Muscle of leg (tissue), 11 donors: ENCODE results near the gene RIPK1. TPM values are rescaled to one million over a fixed set of nuclear protein-coding genes. Genes with fewer than 3 reads are reported as not detected.
"Not testable (repeated sequence)": the region's sequence is repeated elsewhere in the genome, so short reads cannot be mapped to it uniquely, and the experiment has no call there.

Source experiments
- DNase-seq: peaks from one replicate; pipeline ENCODE4 v3.0.0; 2013
- H3K27ac ChIP-seq: one replicate; pipeline ENCODE4 v1.5.1; 2013; ENCODE audit warnings: mild to moderate bottlenecking, low read length, control low read depth
- H3K27me3 ChIP-seq: one replicate; pipeline ENCODE4 v1.6.1; 2013; ENCODE audit warnings: low read length; ENCODE audit not compliant: control insufficient read depth, insufficient read depth
- H3K36me3 ChIP-seq: one replicate; pipeline ENCODE4 v1.6.1; 2013; ENCODE audit warnings: low read length; ENCODE audit not compliant: control insufficient read depth, insufficient read depth
- H3K4me1 ChIP-seq: one replicate; pipeline ENCODE4 v1.6.1; 2013; ENCODE audit warnings: low read length; ENCODE audit not compliant: control insufficient read depth, insufficient read depth
- H3K4me3 ChIP-seq: one replicate; pipeline ENCODE4 v1.5.1; 2013; ENCODE audit warnings: low read length, control low read depth
- H3K9me3 ChIP-seq: replicated peaks from 2 replicates; pipeline ENCODE4 v1.6.1; 2013; ENCODE audit warnings: low read depth, low read length; ENCODE audit not compliant: control insufficient read depth
- WGBS: methylation state at CpG from one replicate; pipeline ENCODE4 v1.1.5; 2013; ENCODE audit warnings: missing lambda C conversion rate; ENCODE audit not compliant: insufficient coverage; 5-methylcytosine and 5-hydroxymethylcytosine counted together
- polyA plus RNA-seq, 8 donors: library from polyadenylated mRNA; unstranded; fragments of 120-200 nt; gene quantifications; one replicate each; pipeline versions ENCODE4 v1.2.1 to v1.2.3, GENCODE V29; 2013; ENCODE audit warnings: inconsistent platforms in 1 of 8, low replicate concordance in 1 of 8; ENCODE audit not compliant: insufficient read length in 8 of 8, insufficient read depth in 1 of 8
- total RNA-seq: library from RNA; stranded (reverse); fragments of 120-200 nt; gene quantifications from one replicate; pipeline ENCODE4 v1.2.4, GENCODE V29; 2013

Gene RIPK1
- total and polyA plus RNA-seq, 9 donors = 10.8 to 16.9 (median 13.2) TPM

DNA sequence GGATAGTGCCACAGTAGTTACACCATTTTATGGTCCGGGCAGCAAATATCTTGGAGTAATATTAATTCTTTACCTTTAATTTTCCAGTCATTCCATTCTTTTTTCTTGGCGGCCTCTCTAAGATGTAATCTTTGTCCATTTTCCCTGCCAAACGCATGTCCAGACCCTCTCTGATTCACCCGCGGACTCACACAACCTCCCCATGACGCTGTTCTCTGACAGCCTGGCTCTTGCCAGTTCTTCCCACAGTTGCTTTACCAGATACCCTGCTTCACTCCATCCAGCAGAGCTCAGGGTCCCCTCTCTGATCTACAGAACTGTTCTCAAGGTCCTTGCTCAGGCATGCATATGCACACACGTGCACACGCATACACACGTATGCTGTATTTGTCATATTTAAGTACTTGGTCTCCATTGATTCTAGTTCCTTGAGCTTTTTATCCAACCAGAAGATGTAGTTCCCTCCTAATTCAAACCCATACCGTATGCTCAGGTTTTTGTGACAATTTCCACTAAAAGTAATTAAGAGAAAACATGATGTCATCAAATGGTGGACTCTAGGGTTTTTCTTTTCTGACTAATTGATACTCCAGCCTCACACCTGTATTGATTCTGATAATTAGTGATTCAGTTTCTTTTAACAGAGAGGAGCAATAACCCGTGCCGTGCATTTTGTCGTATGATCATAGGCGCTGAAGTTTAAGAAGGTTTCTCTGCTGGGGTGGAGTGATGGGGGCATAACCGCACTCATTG is 60.2 kb downstream of the RIPK1 start:
- no peaks in the 10 kb centered on the region for H3K4me1 ChIP-seq
- H3K27me3 ChIP-seq = no peaks in the 10 kb centered on the region
- H3K4me3 ChIP-seq = no peak overlapping the region
- WGBS = 69% methylated on average over 5 of the region's 15 CpGs
- H3K27ac ChIP-seq = no peak overlapping the region
- H3K36me3 ChIP-seq = peaks cover 52% of the 10 kb centered on the region
- peak; percentile 76 for DNase-seq
- H3K9me3 ChIP-seq = no peaks in the 10 kb centered on the region

DNA sequence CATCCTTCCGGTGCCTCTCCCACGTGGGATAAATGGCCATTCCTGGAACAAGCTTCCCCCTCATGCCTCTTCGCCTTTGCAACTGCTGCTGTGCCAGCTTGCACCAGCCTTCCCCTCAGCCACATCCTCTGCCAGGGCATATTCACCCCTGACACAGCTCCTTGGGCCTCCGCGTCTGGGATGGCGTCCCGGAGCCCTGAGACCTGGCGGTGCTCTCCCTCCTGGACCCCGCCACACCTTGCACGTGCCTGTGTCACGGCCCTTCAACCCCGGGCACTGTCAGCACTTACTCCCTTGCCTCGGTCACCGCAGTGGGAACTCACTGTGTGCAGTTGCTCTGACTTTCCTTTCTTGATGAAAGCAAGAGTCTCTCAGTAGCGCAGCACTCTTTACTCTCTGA is 63.4 kb downstream of the RIPK1 start:
- H3K9me3 ChIP-seq = no peaks in the 10 kb centered on the region
- peaks cover 65% of the 10 kb centered on the region for H3K36me3 ChIP-seq
- no peak for DNase-seq
- H3K27me3 ChIP-seq = no peaks in the 10 kb centered on the region
- H3K4me3 ChIP-seq = no peak overlapping the region
- no peak overlapping the region for H3K27ac ChIP-seq
- WGBS = 94% methylated on average over 15 of the region's 15 CpGs
- H3K4me1 ChIP-seq = no peaks in the 10 kb centered on the region

DNA sequence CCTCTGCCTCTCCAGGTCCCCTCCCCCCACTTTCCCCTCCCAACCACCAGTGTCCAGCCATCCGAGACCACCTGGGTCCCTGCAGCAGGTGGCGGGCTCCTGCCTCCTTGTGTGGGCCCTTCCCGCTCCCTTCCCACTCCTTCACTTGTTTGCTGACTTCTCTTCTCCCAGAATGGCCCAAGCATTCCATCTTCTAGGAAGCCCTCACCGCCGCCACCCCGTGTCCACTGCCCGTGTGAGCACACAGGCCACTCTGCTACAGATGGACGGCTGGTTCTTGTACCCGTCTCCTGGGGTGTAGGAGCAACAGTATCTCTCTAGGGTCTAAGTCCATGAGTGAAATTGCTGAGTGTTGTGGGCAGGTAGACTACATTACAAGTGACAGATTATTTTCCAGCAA is 65.2 kb downstream of the RIPK1 start:
- Histone ChIP-seq H3K4me3 (no peak overlapping the region), H3K36me3 (peaks cover 77% of the 10 kb centered on the region), H3K27ac (no peak overlapping the region), H3K9me3 (no peaks in the 10 kb centered on the region), H3K27me3 (no peaks in the 10 kb centered on the region), H3K4me1 (no peaks in the 10 kb centered on the region)
- no peak for DNase-seq
- 87% methylated on average over 8 of the region's 9 CpGs for WGBS

DNA sequence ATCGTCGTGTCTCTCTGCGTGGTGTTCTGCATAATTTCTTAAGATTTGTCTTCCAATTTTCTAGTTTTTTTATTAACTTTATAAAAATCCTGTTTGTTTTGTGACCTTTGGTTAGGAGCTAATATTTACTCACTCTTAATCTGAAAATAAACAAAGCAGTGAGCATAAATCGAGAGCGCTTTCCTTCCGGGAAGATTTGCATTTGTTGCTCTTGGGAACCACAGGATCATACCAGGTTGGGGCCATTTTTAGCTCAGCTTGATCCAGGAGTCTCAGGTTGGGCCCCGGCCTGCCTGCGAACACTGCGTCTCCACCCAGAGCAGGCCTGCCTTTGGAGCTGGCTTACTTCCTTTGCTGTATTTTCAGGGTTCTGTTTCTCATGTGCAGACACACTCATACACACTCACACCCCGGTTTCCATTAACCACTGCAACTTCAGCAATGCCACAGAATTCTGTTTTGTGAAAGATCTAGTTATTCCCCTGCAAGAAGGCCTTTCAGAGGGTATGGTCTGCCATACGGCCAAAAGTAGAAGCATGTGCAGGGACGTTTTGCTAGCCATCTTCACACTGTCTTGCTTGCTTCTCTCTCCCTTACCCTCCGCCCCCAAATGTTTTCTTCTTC is 67.5 kb downstream of the RIPK1 start:
- Histone ChIP-seq H3K27ac (no peak overlapping the region), H3K4me3 (no peak overlapping the region), H3K4me1 (peaks cover 11% of the 10 kb centered on the region), H3K9me3 (no peaks in the 10 kb centered on the region), H3K36me3 (peaks cover 75% of the 10 kb centered on the region), H3K27me3 (no peaks in the 10 kb centered on the region)
- no peak for DNase-seq
- WGBS = 92% methylated on average over 10 of the region's 13 CpGs

DNA sequence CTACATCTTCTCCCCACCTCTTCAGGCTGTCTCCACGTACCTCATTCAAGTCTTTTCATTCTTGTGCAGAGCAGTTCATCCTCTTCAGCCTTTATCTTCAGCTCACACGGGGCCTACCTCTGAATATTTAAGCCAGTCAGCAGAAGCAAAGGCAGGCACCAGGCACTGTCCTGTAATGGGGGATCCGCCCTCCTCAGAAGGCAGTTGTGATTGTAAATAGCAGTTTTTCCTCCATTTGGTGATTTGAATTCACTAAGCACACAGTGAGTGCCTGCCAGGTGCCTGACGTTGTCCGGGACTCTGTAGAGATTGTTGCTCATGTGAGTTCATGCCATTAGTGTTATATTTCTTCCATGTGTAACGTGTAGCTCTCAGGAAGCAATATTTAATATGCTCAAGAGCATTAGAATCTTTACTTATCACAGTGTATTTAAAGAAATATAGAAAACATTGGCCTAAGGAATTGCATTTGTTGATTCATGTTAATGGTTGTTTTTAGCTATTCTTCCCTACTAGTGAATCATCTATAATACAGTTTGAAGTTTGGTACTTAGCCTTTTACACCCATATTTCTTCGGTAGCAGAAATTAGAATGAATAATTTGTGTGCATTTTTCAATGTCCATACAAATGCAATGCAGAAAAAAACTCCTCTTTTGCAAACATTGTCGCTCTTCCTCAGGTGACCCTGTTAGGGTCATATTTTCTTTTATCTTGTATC is 68.2 kb downstream of the RIPK1 start:
- peaks cover 74% of the 10 kb centered on the region for H3K36me3 ChIP-seq
- H3K4me1 ChIP-seq = peaks cover 11% of the 10 kb centered on the region
- no peak for DNase-seq
- H3K27ac ChIP-seq = no peak overlapping the region
- H3K27me3 ChIP-seq = no peaks in the 10 kb centered on the region
- H3K4me3 ChIP-seq = no peak overlapping the region
- H3K9me3 ChIP-seq = no peaks in the 10 kb centered on the region
- 71% methylated on average over 1 of the region's 8 CpGs for WGBS

DNA sequence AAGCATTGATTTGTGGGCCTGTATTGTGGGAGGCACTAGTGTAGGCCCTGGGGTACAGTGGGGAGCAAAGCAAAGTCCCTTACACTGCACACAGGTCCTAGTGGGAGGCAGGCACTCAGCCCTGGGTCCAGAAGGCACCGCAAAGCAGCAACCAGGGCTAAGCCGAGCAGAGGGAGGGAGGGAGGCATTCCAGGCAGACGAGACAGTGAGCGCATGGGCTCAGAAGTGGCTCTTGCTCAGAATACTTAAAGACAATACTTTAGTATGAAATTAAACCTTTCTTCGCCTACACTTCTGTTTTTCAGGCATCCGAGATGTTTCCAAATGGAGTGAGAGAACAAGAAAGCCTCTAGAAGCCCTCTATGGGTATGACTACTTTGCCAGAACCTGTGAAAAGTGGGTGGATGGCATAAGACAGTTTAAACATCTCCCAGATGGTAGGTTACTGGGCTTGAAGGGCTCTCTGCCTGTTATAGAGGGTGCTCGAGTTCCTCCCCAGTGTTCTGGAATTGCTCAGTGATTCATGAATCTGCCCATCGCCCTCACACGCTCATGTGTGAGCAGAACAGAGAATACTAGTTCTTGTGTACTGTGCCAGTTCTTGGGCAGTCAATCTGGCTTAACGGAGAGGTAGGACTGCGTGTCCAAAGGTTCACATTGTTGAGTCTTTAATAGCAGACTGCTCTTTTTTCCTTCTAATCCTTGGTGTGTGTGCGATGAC is 68.9 kb downstream of the RIPK1 start:
- Histone ChIP-seq H3K4me1 (peaks cover 11% of the 10 kb centered on the region), H3K9me3 (no peaks in the 10 kb centered on the region), H3K36me3 (peaks cover 69% of the 10 kb centered on the region), H3K27ac (no peak overlapping the region), H3K4me3 (no peak overlapping the region), H3K27me3 (no peaks in the 10 kb centered on the region)
- 84% methylated on average over 4 of the region's 12 CpGs for whole genome bisulfite sequencing
- no peak for DNase-seq

DNA sequence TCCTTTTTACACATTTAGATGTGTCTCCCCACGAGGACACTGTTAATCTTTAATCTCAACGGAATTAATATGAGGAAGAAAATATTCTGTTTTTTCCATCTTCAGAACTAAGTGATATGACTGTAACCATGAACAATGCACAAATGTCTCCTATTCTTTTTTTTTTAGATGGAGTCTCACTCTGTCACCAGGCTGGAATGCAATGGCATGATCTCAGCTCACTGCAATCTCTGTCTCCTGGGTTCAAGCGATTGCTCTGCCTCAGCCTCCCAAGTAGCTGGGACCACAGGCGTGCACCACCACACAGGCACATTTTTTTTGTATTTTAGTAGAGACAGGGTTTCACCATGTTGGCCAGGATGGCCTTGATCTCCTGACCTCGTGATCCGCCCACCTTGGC is 69.6 kb downstream of the RIPK1 start:
- H3K9me3 ChIP-seq, DNase-seq, H3K4me3 ChIP-seq, H3K27me3 ChIP-seq, H3K27ac ChIP-seq: not testable (repeated sequence)
- no CpG with 5 or more reads among the region's 6 CpGs for WGBS
- Histone ChIP-seq H3K4me1 (peaks cover 11% of the 10 kb centered on the region), H3K36me3 (peaks cover 64% of the 10 kb centered on the region)

DNA sequence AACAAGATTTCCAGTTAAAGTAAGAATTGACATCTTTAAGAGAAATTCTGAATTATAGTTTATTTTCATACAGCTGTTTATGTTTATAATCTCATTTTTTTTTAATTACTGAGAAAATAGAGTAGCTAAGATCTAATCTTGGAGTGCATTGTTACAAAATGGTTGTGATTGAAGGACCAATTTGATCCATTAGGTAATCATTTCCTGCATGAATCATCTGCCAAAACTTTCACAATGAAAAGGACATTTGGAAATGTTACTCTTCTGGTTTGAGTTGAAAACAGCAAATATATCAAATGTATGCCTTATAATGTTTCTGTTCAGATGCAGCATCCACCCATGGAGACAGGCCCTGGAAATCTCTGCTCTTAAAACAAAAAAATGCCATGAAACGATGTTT is 70.0 kb downstream of the RIPK1 start:
- Histone ChIP-seq H3K4me3 (no peak overlapping the region), H3K9me3 (no peaks in the 10 kb centered on the region), H3K36me3 (peaks cover 60% of the 10 kb centered on the region), H3K27me3 (no peaks in the 10 kb centered on the region), H3K27ac (no peak overlapping the region), H3K4me1 (peaks cover 11% of the 10 kb centered on the region)
- DNase-seq = no peak
- no CpG with 5 or more reads among the region's 1 CpG for WGBS

DNA sequence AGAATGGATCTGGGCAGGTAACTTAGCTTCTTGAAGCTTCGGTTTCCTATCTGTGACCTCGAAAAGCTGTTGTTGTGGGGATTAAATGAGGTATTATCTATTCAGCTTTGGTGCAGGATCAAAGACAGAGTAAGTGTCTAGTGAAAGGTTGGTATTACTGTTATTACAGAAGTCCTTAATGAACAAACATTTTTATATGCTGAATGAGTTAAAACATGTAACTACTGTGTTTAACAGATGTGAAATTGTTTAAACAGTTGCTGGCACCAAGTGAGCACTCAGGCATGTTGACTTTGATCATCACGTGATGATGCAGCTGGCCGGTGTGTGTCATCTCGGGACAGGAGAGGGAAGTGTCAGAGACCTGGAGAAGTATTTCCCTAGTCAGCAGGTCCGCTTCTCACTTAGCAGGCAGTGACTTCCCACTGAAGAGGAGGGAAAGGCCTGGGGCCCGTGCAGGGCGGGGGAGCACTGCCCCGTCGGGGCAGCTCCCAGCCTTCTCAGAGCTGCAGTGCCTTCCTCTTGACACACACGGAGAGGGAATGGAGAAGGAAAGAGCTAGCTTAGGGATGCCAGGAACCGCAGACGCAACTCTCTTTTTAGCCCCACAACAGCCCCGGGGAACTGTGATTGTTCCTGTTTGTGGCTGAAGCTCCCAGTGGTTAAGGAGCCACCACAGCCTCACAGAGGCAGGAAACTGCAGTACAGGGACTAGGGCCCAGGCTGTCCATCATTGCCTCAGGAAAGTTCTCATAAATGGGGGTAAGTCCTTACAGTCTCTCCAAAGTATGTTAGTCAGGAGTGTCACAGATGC is 71.0 kb downstream of the RIPK1 start:
- Histone ChIP-seq H3K36me3 (peaks cover 59% of the 10 kb centered on the region), H3K27ac (peak overlapping the region; percentile 21), H3K9me3 (no peaks in the 10 kb centered on the region), H3K4me3 (no peak overlapping the region), H3K27me3 (no peaks in the 10 kb centered on the region), H3K4me1 (peaks cover 11% of the 10 kb centered on the region)
- DNase-seq = peak; percentile 89
- 38% methylated on average over 11 of the region's 14 CpGs for WGBS
